GM10248 (cell line): ENCODE measurements around the gene KATNAL2.

Experiments used
- CTCF ChIA-PET: fragments of 300-600 bp; sonication (Branson Sonifier 250); formaldehyde crosslinking; extraction: SDS; loops from one replicate; lab custom pipeline; 2021; ENCODE audit warnings: antibody characterized with exemption; lab: Yijun Ruan, JAX
- POLR2A ChIA-PET: fragments of 350-650 bp; sonication (Branson Sonifier 250); formaldehyde crosslinking; extraction: SDS; loops from one replicate; lab custom pipeline; 2020; ENCODE audit warnings: antibody characterized with exemption; lab: Yijun Ruan, JAX
- DNase-seq: peaks from one replicate; pipeline ENCODE4 v3.0.0; 2012; ENCODE audit errors: extremely low spot score
- CTCF ChIP-seq: IDR thresholded peaks from 2 replicates; pipeline ENCODE4 v1.5.1; 2012; ENCODE audit warnings: mild to moderate bottlenecking, low read depth; ENCODE audit errors: extremely low read depth, missing control alignments, control extremely low read depth

KATNAL2 gene

GRCh38 chr18:47108998-47109405, 191.6 kb downstream of the KATNAL2 start:
- DNase-seq, result no peak
- ChIA-PET POLR2A (no interaction called here), CTCF (interaction anchor here (2.9 kb wide), 1 partner anchor 10 kb away, joined by 7 read pairs; no protein-coding TSS in a partner anchor)
- no peak for TF ChIP-seq CTCF

GRCh38 chr18:47109720-47110119, 192.3 kb downstream of the KATNAL2 start:
- ChIA-PET CTCF (interaction anchor here (1.5 to 2.9 kb wide), 3 partner anchors 8 to 10 kb away, joined by 3 to 11 read pairs (median 7); no protein-coding TSS in a partner anchor), POLR2A (no interaction called here)
- TF ChIP-seq CTCF, result no peak
- no peak for DNase-seq

GRCh38 chr18:47110492-47111274, 193.3 kb downstream of the KATNAL2 start:
- CTCF ChIA-PET, result interaction anchor here (1.2 to 2.9 kb wide), 5 partner anchors 9 to 94 kb away, joined by 3 to 15 read pairs (median 7); no protein-coding TSS in a partner anchor
- TF ChIP-seq CTCF, result no peak
- DNase-seq, result no peak
- POLR2A ChIA-PET, result no interaction called here

GRCh38 chr18:47113796-47114540, 196.6 kb downstream of the KATNAL2 start:
- no peak for DNase-seq

GRCh38 chr18:47115205-47115604, 197.8 kb downstream of the KATNAL2 start:
- TF ChIP-seq CTCF, result no peak
- ChIA-PET POLR2A (no interaction called here), CTCF (interaction anchor here (1.0 to 1.6 kb wide), 3 partner anchors 9 to 21 kb away, joined by 3 to 4 read pairs (median 3); no protein-coding TSS in a partner anchor)
- no peak for DNase-seq

More at GRCh38 chr18:47113796-47114540, 196.6 kb downstream of the KATNAL2 start:
- POLR2A ChIA-PET, result no interaction called here
- CTCF ChIA-PET, result interaction anchor here (0.8 to 2.4 kb wide), 8 partner anchors 13 to 89 kb away, joined by 3 to 8 read pairs (median 3); no protein-coding TSS in a partner anchor
- no peak for TF ChIP-seq CTCF

GRCh38 chr18:47118981-47119380, 201.6 kb downstream of the KATNAL2 start:
- no peak for DNase-seq
- ChIA-PET CTCF (interaction anchor here (1.2 to 3.0 kb wide), 2 partner anchors 84 to 86 kb away, joined by 3 to 11 read pairs; no protein-coding TSS in a partner anchor), POLR2A (no interaction called here)
- TF ChIP-seq CTCF, result no peak
